Sigmoid colon (tissue), 7 donors: ENCODE results near the gene SP3. TPM values are rescaled to one million over a fixed set of nuclear protein-coding genes. Genes with fewer than 3 reads are reported as not detected.
A peak's percentile ranks its signal among the peaks of the same experiment; 100 is the strongest.

ENCODE experiments used
- DNase-seq: peaks from one replicate; pipeline ENCODE4 v3.0.0-alpha.2; 2019
- H3K27ac ChIP-seq, 4 donors: fragments of 200-600 bp; sonication (generic); one replicate each; pipeline ENCODE4 v1.5.1; 2016 to 2019; ENCODE audit warnings: mild to moderate bottlenecking in 1 of 4
- H3K27me3 ChIP-seq, 3 donors: fragments of 200-600 bp; sonication (generic); one replicate each; pipeline ENCODE4 v1.5.1; 2019; ENCODE audit warnings: mild to moderate bottlenecking in 1 of 3
- H3K36me3 ChIP-seq, 4 donors: fragments of 200-600 bp; sonication (generic); one replicate each; pipeline ENCODE4 v1.5.1; 2016 to 2019
- H3K4me1 ChIP-seq, 4 donors: fragments of 200-600 bp; sonication (generic); one replicate each; pipeline ENCODE4 v1.5.1; 2017 to 2019
- H3K4me3 ChIP-seq, 4 donors: fragments of 200-600 bp; sonication (generic); one replicate each; pipeline ENCODE4 v1.5.1; 2017 to 2019; ENCODE audit warnings: mild to moderate bottlenecking in 2 of 4, moderate library complexity in 1 of 4
- H3K9me3 ChIP-seq, 4 donors: fragments of 200-600 bp in 3 of 4; sonication (generic) in 3 of 4; one replicate each; pipeline versions ENCODE4 v1.5.1 to v1.6.1; 2013 to 2019
- EP300 ChIP-seq, 4 donors: sonication (generic); formaldehyde crosslinking; IDR thresholded peaks; one replicate each; pipeline ENCODE4 v1.6.1; 2017; ENCODE audit warnings: antibody characterized with exemption in 4 of 4
- POLR2A ChIP-seq, 2 donors: fragments of 450-650 bp; IDR thresholded peaks; one replicate each; pipeline ENCODE4 v1.6.1; 2016; ENCODE audit warnings: antibody characterized with exemption in 2 of 2, mild to moderate bottlenecking in 2 of 2, moderate library complexity in 2 of 2
- POLR2AphosphoS5 ChIP-seq, 4 donors: sonication (generic); formaldehyde crosslinking; IDR thresholded peaks; one replicate each; pipeline ENCODE4 v1.6.1; 2017; ENCODE audit warnings: antibody characterized with exemption in 4 of 4
- WGBS, 2 donors: extraction: QIAGEN DNeasy Blood & Tissue Kit; methylation state at CpG; one replicate each; pipeline ENCODE4 v1.1.7; 2013; 5-methylcytosine and 5-hydroxymethylcytosine counted together
- intact Hi-C: fragments of 100-400 bp; cut with DNase I; formaldehyde crosslinking; loops from one replicate; pipeline ENCODE4 v1.15.1; 2023
- polyA plus RNA-seq, 3 donors: library from polyadenylated mRNA; stranded (reverse); fragments of 200-250 nt; gene quantifications; one replicate each; pipeline ENCODE4 v1.2.3, GENCODE V29; 2013
- total RNA-seq, 4 donors: library from RNA; depleted of rRNA; stranded (reverse); fragments of >200 nt; gene quantifications; one replicate each; pipeline ENCODE4 v1.1.0, GENCODE V29; 2016
- TF ChIP-seq, protein P1 (sequence below), 4 experiments: fragments of 450-650 bp in 3 of 4; fragments of 200-600 bp in 1 of 4; IDR thresholded peaks; one replicate each; pipeline ENCODE4 v1.5.1; 2016 to 2019; ENCODE audit warnings: antibody characterized with exemption in 4 of 4, mild to moderate bottlenecking in 3 of 4, moderate library complexity in 2 of 4
- donor health status: healthy with polysubstance abuse.
- donor health status: Bipolar disorder and iron deficiency.
- donor health status: healthy.

SP3 gene
- total and polyA plus RNA-seq, 7 donors, result 24.6 to 120 (median 67.9) TPM

GRCh38 chr2:173993459-173993858 lies 28.3 kb upstream of the SP3 start:
- Histone ChIP-seq H3K27ac (no peak overlapping the region), H3K9me3 (no peaks in the 10 kb centered on the region), H3K4me1 (peaks cover 0 to 56% (median 43%) of the 10 kb centered on the region in 4 donors), H3K27me3 (no peaks in the 10 kb centered on the region), H3K4me3 (no peak overlapping the region), H3K36me3 (no peaks in the 10 kb centered on the region)
- no peak for DNase-seq
- TF ChIP-seq, protein P1, sequence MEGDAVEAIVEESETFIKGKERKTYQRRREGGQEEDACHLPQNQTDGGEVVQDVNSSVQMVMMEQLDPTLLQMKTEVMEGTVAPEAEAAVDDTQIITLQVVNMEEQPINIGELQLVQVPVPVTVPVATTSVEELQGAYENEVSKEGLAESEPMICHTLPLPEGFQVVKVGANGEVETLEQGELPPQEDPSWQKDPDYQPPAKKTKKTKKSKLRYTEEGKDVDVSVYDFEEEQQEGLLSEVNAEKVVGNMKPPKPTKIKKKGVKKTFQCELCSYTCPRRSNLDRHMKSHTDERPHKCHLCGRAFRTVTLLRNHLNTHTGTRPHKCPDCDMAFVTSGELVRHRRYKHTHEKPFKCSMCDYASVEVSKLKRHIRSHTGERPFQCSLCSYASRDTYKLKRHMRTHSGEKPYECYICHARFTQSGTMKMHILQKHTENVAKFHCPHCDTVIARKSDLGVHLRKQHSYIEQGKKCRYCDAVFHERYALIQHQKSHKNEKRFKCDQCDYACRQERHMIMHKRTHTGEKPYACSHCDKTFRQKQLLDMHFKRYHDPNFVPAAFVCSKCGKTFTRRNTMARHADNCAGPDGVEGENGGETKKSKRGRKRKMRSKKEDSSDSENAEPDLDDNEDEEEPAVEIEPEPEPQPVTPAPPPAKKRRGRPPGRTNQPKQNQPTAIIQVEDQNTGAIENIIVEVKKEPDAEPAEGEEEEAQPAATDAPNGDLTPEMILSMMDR (IDR thresholded peaks at IDR 0.05), result no peak
- TF ChIP-seq POLR2AphosphoS5 (IDR thresholded peaks at IDR 0.05) (no peak), EP300 (IDR thresholded peaks at IDR 0.05) (no peak), POLR2A (IDR thresholded peaks at IDR 0.05) (no peak)
- WGBS, 2 donors, result 30 to 65% methylated on average over 1 of the region's 1 CpG
- intact Hi-C loops, result no loop called here

GRCh38 chr2:173991856-173992588 lies 26.8 kb upstream of the SP3 start:
- intact Hi-C loops, result no loop called here
- no peak overlapping the region for H3K4me3 ChIP-seq
- H3K36me3 ChIP-seq, result no peaks in the 10 kb centered on the region
- peaks cover 0 to 42% (median 29%) of the 10 kb centered on the region in 4 donors for H3K4me1 ChIP-seq
- no peaks in the 10 kb centered on the region for H3K27me3 ChIP-seq
- peak; percentile 86 for DNase-seq
- WGBS, 2 donors, result 80% methylated on average over 5 of the region's 5 CpGs
- TF ChIP-seq, protein P1 (IDR thresholded peaks at IDR 0.05), result no peak
- TF ChIP-seq EP300 (IDR thresholded peaks at IDR 0.05), result no peak
- no peak for TF ChIP-seq POLR2A (IDR thresholded peaks at IDR 0.05)
- peak in 1 of 4 donors; percentile 9 for TF ChIP-seq POLR2AphosphoS5 (IDR thresholded peaks at IDR 0.05)
- peak overlapping the region; percentile 58 to 65 (median 60) for H3K27ac ChIP-seq
- no peaks in the 10 kb centered on the region for H3K9me3 ChIP-seq

DNA sequence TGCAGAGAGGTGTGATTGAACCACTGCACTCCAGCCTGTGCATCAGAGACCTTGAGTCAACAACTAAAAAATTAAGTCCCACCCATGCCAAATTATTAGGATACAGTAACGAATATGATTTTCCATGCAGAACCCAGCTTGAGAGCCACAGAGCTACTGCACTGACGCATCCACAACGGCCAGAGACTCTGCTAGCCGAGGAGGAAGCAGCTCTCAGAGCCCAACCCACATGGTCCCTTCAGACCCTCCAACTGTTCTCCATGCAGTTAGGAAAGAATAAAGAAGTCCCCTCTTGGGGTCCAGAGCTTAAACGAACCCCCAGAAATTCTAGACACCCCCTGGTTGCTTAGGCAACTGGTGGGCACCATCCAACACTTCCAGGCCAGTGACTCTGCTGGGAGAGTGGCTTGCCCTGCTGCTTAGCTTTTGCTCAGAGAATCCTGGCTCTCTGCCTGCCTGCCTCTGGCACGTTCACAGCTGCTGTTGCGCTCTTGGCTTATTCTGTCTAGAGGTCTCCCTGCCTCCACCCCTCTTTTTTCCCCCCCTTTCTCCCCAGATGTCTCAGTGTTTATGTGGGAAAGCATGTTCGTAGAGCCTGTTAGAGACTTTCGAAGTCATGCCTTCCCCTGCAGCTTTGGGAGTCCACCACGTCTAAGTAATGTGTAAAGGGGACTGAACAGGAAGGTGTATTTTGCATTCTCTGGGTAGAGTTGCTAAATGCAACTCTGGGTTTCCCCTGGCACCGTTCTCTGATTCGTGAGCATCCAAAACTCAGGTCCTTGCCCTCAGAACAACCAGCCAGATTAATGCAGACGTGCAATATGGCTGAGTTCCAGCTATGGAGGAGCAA lies 26.0 kb upstream of the SP3 start:
- WGBS, 2 donors, result 52 to 69% methylated on average over 13 of the region's 13 CpGs
- no peaks in the 10 kb centered on the region for H3K36me3 ChIP-seq
- no peak for TF ChIP-seq POLR2A (IDR thresholded peaks at IDR 0.05)
- no peak for TF ChIP-seq EP300 (IDR thresholded peaks at IDR 0.05)
- peak in 1 of 4 donors; percentile 26 for TF ChIP-seq POLR2AphosphoS5 (IDR thresholded peaks at IDR 0.05)
- H3K27me3 ChIP-seq, result no peaks in the 10 kb centered on the region
- peaks cover 0 to 34% (median 21%) of the 10 kb centered on the region in 4 donors for H3K4me1 ChIP-seq
- no peaks in the 10 kb centered on the region for H3K9me3 ChIP-seq
- peak overlapping the region in 1 of 4 donors; percentile 10 for H3K4me3 ChIP-seq
- intact Hi-C loops, result no loop called here
- H3K27ac ChIP-seq, result peak overlapping the region; percentile 58 to 65 (median 60)
- peak; percentile 93 for DNase-seq

DNA sequence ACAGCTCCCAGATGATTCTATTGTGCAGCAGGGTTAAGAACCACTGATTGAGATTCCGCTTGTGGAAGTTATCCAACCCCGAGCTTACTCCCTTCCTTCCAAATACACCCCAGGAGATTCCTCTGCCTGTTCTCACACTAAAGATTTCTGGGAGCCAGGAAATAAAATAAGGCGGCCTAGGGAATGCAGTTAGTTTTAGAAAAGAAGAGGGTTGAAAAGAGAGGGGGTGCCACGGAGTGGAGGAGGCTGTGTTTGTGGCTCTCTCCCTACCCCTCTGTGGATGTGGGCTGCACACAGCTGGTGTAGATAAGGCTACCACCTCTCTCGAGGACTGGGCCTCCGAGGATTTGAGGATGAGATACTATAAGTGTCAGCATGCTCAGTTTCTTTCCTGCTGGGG lies 25.1 kb upstream of the SP3 start:
- peaks cover 0 to 29% (median 22%) of the 10 kb centered on the region in 4 donors for H3K4me1 ChIP-seq
- H3K9me3 ChIP-seq, result no peaks in the 10 kb centered on the region
- no peak for TF ChIP-seq POLR2AphosphoS5 (IDR thresholded peaks at IDR 0.05)
- TF ChIP-seq EP300 (IDR thresholded peaks at IDR 0.05), result no peak
- TF ChIP-seq, protein P1 (IDR thresholded peaks at IDR 0.05), result no peak
- no peak for TF ChIP-seq POLR2A (IDR thresholded peaks at IDR 0.05)
- H3K27me3 ChIP-seq, result no peaks in the 10 kb centered on the region
- intact Hi-C loops, result no loop called here
- H3K36me3 ChIP-seq, result no peaks in the 10 kb centered on the region
- no peak overlapping the region for H3K4me3 ChIP-seq
- no peak for DNase-seq
- H3K27ac ChIP-seq, result peak overlapping the region; percentile 58 to 65 (median 60)
- 81 to 87% methylated on average over 6 of the region's 6 CpGs for WGBS, 2 donors

GRCh38 chr2:173989884-173990215 lies 24.7 kb upstream of the SP3 start:
- Histone ChIP-seq H3K36me3 (no peaks in the 10 kb centered on the region), H3K4me3 (no peak overlapping the region), H3K9me3 (no peaks in the 10 kb centered on the region), H3K27ac (peak overlapping the region; percentile 58 to 65 (median 60)), H3K4me1 (peaks cover 0 to 29% (median 24%) of the 10 kb centered on the region in 4 donors), H3K27me3 (no peaks in the 10 kb centered on the region)
- TF ChIP-seq POLR2A (IDR thresholded peaks at IDR 0.05) (no peak), POLR2AphosphoS5 (IDR thresholded peaks at IDR 0.05) (no peak), EP300 (IDR thresholded peaks at IDR 0.05) (no peak)
- TF ChIP-seq, protein P1 (IDR thresholded peaks at IDR 0.05), result no peak
- 78 to 81% methylated on average over 1 of the region's 1 CpG for WGBS, 2 donors
- no peak for DNase-seq
- intact Hi-C loops, result no loop called here
